GM12865 (cell line): Measurements from ENCODE around the gene SFI1.

Source experiments
- DNase-seq: peaks from one replicate; pipeline ENCODE4 v3.0.0; 2010; ENCODE audit warnings: low read depth
- H3K4me3 ChIP-seq: 2 replicates; pipeline ENCODE4 v1.5.1; 2011; ENCODE audit warnings: mild to moderate bottlenecking, low read depth, low read length, control low read depth
- TF ChIP-seq, protein P1 (sequence below): IDR thresholded peaks from 2 replicates; pipeline ENCODE4 v1.5.1; 2011; ENCODE audit warnings: low read length, control low read depth, low read depth, inconsistent platforms; ENCODE audit not compliant: insufficient read depth; ENCODE audit errors: missing control alignments

Gene SFI1

DNA sequence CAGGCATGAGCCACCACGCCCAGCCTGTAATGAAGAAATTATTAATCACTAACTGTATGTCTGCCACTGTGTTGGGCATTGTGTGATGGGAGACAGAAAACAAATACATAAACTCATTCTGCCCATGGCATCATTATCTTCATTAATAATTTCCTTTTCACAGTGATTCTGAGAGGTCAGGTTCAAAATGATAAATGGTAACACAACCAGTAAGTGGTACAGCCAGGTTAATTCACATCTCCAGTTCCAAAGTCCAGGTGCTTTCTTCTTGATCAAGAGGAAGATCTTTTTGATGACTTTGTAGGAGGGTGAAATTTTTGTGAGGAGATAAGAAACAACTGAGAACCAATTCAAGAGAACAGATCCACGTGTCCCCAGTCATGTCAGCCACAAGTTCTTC is 98.9 kb downstream of the SFI1 start:
- no peak for DNase-seq
- TF ChIP-seq, protein P1, sequence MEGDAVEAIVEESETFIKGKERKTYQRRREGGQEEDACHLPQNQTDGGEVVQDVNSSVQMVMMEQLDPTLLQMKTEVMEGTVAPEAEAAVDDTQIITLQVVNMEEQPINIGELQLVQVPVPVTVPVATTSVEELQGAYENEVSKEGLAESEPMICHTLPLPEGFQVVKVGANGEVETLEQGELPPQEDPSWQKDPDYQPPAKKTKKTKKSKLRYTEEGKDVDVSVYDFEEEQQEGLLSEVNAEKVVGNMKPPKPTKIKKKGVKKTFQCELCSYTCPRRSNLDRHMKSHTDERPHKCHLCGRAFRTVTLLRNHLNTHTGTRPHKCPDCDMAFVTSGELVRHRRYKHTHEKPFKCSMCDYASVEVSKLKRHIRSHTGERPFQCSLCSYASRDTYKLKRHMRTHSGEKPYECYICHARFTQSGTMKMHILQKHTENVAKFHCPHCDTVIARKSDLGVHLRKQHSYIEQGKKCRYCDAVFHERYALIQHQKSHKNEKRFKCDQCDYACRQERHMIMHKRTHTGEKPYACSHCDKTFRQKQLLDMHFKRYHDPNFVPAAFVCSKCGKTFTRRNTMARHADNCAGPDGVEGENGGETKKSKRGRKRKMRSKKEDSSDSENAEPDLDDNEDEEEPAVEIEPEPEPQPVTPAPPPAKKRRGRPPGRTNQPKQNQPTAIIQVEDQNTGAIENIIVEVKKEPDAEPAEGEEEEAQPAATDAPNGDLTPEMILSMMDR = no peak
- no peak overlapping the region for H3K4me3 ChIP-seq

DNA sequence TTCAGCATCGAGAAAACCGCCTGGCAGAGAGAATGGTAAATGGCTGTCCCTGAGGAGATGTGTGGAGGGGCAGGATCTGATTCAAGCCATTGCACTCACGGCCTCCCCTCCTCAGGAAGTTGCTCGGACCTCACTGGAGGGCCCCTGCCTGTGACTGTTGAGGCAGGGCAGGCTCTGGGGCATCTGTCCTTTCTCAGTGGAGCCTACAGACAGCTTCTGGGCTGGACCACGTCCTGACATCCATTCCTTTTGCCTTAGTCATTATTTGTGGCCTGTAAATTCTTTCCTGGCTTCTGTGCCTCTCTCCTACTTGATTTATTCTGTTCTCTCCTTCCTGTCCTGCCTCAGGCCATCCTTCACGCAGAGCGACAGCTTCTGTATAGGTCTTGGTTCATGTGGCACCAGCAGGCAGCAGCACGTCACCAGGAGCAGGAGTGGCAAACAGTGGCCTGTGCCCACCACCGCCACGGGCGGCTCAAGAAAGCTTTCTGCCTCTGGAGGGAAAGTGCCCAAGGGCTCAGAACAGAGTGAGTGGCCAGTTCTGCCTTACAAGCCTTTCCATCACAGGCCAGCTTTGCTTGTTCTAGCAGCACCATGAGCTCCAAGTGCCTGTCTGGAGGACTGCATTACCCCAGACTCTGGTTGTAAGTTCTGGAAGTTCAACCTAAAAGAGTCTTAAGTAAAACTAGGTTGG is 106.1 kb downstream of the SFI1 start:
- H3K4me3 ChIP-seq = no peak overlapping the region
- DNase-seq = no peak
- TF ChIP-seq, protein P1 = no peak

DNA sequence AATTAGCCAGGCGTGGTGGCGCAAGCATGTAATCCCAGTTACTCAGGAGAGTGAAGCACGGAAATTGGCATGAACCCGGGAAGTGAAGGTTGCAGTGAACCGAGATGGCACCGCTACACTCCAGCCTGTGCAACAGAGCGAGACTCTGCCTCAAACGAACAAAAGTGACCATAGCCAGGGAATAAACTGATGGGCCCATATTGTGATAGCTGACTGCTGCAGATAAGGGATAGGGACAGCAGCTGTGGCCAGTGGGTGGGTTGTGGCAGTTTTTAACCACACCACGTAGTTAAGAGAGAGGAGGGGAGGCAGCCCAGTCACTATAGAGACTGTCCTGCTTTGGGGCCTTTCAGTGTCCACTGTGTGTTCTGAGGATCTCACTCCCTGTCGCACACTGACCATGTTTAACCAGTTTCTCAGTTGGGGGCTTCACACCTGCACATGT is 106.8 kb downstream of the SFI1 start:
- H3K4me3 ChIP-seq = no peak overlapping the region
- no peak for DNase-seq
- TF ChIP-seq, protein P1 = no peak

DNA sequence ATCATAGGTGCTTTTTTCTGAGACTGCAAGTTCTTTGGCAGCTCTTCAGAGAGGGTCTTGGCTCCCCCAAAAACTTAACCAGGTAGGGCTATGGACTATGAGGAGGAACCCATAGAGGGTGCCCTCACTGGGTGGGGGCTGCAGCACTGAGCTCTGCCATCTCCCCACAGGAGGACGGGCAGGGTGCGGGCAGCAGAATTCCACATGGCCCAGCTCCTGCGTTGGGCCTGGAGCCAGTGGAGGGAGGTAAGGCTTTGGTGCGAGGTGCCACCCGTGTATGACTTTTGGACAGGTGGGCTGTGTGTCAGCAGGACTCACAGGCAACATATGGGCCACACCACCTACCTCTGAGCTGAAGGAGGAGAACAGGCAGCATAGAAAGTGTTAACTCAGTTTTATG is 107.2 kb downstream of the SFI1 start:
- H3K4me3 ChIP-seq = no peak overlapping the region
- no peak for DNase-seq
- TF ChIP-seq, protein P1 = no peak

DNA sequence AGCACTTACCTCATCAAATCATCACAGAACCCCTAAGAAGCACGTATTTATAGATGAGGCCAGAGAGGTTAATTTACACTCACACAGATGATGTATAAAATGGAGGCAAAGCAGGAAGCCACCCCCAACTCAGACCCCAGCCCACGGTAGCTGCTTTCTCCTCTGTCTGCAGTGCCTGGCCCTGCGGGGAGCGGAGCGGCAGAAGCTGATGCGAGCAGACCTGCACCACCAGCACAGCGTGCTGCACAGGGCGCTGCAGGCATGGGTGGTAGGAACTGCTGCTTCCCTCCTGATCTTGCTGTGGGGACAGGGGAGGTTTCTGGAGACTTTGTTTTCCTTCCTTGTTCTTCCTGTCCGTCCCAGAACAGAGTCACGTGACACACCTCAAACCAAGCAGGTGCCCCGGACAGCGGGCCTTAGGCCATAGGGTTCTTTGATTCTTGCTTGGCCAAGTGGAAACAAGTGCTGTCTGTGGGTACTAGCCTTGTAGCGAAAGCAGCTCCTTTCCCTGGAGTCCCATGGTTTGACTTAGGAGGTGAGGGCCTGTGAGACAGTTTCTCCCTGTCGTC is 107.9 kb downstream of the SFI1 start:
- no peak for DNase-seq
- TF ChIP-seq, protein P1 = no peak
- H3K4me3 ChIP-seq = no peak overlapping the region

DNA sequence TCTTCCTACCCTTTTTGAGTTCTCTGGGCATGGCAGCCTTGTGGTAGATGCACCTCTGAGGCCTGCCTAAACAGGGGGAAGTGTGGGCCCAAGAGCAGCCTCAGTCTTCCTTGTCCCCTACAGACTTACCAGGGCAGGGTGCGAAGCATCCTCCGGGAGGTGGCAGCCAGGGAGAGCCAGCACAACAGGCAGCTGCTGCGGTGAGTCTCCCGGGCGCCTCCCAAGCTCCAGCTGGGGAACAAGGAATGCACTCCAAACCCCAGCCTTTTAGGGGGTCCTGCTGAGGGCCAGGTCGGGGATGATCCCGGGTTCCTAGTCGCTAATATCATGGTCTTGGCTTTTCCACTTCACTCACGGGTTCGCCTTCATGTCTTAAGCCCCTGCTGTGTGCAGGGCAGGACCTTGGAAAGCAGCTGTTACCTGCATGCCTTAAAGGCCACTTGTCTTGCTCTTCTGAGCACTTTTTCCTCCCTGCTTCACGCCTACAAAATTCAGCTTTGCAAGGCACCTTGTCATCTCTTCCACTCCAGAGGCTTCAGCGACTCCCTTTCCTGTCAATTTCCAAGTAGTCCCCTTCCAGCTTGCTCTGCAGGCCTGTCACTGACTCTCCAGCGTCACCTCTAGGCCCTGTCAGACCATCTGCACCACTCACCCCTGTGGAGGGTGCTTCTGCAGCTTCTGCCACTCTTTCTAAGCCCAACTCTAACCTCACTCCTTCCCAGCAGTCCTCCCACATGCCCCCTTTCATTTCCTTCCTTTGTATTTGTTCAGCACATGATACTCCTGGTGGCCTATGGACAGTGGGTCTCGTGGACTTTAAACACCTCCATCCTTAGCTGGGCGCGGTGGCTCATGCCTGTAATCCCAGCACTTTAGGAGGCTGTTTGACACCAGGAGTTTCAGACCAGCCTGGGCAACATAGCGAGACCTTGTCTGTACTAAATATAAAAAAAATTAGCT is 108.7 kb downstream of the SFI1 start:
- DNase-seq = no peak
- TF ChIP-seq, protein P1 = no peak
- H3K4me3 ChIP-seq = no peak overlapping the region
